ENCODE results near the gene RAD51B.

- TF ChIP-seq, protein P1, sequence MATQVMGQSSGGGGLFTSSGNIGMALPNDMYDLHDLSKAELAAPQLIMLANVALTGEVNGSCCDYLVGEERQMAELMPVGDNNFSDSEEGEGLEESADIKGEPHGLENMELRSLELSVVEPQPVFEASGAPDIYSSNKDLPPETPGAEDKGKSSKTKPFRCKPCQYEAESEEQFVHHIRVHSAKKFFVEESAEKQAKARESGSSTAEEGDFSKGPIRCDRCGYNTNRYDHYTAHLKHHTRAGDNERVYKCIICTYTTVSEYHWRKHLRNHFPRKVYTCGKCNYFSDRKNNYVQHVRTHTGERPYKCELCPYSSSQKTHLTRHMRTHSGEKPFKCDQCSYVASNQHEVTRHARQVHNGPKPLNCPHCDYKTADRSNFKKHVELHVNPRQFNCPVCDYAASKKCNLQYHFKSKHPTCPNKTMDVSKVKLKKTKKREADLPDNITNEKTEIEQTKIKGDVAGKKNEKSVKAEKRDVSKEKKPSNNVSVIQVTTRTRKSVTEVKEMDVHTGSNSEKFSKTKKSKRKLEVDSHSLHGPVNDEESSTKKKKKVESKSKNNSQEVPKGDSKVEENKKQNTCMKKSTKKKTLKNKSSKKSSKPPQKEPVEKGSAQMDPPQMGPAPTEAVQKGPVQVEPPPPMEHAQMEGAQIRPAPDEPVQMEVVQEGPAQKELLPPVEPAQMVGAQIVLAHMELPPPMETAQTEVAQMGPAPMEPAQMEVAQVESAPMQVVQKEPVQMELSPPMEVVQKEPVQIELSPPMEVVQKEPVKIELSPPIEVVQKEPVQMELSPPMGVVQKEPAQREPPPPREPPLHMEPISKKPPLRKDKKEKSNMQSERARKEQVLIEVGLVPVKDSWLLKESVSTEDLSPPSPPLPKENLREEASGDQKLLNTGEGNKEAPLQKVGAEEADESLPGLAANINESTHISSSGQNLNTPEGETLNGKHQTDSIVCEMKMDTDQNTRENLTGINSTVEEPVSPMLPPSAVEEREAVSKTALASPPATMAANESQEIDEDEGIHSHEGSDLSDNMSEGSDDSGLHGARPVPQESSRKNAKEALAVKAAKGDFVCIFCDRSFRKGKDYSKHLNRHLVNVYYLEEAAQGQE (IDR thresholded peaks at IDR 0.05; ENCODE audit: insufficient read depth in 1 of 2, low read depth in 2 of 2, low read length in 1 of 2), result no peak
- no peak for TF ChIP-seq CTCF (IDR thresholded peaks at IDR 0.05)
Observed at GRCh38 chr14:68771631-68772030, 952.1 kb downstream of the RAD51B start.
